SKM-1 (cell line): ENCODE measurements around the gene AUH.

Experiments used
- DNase-seq: peaks from one replicate; lab custom pipeline; 2025; ENCODE audit not compliant: unreplicated experiment; lab: John Stamatoyannopoulos, UW

AUH gene

DNA sequence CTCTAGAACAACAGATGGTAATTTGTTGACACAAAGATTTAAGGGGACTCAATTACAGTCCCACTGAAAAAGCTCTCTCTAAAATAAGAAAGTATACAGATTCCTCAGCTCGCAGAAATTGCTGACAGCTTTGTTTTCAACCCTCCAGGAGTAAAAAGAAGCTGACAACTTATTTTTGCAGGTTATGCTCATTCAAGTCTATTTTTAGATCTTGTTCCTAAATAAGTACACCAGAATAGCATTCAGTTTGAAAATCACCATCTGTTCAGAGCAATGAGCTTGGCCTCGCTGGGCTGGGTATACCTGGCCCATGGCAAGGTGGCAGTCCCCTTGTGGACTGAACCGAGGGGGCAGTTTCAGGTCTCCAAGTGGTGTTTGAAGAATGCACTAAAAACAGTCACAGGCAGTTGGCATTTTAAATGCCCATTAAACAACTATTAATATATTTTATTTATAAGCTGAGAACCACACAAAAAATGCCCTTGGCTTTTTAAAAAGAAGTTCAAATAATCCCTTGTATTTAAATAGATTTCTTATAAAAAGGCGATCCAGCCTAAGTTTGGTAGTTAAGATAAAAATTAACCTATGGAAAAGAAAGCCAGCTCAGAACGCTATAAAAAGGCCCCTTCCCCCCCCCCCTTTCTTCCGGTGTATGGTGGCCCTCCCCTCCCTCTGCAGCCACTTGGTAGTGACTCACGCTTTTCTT lies 169.2 kb downstream of the AUH start:
- DNase-seq = no peak

DNA sequence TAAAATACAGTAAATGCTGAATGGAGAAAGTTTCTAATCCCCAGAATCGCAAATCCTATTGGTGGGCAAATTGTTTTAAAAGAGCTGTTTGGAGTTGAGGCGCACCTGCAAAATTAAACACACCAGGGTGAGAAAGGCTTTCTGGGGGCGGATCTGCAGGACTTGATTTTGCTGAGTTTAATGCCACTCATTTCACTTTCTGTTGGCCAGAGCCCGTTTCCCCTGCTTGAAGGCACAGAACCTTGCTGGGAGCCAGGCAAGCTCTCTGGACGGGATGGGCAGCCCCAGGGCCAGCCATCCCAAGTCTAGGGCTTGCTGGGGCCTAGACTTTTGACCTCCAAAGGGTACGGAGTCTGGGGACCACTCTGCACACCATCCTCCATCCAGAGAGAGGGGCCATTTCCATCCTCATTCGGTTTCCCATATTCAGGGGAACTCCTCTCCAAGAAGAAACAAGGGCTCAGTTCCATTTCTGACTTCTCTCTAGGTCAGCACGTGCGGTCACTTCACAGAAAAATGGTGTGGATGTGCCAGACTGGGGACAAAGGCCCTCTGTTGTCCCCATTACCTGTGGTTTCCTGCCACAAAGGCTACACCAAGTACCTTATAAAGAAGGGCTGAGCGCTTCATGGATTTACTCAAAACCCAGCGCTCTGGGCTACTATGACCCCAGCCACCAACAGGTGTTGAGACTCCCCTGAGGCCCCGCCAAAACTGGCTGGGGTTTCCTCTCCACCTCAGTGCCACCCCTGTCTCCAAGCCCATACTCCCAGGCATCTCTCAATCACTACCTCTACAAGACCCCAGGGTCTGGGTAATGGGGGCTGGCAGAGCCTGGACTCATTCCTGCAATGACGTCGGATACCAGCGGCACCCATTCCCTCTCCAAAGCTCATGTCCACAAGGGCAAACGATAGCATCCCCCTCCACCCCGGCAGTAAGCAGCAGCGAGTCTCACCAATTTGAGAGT lies 170.0 kb downstream of the AUH start:
- DNase-seq = no peak

DNA sequence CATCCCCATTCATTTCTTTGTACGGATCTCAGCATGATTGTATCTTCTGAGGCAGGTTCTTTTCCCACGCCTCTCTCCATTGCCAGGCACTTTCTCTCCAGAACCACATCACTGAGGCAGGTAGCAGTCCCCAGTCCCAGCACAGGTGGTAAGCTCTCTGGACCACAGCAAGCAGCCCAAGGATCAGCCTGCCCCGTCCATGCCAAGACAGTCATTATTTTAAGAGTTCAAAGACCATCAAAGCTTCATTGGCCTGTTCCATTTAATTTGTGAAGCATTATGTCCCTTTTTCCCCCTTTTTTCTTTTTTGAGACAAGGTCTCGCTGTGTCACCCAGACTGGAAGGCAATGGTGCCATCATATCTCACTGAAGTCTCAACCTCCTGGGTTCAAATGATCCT lies 171.7 kb downstream of the AUH start:
- no peak for DNase-seq

DNA sequence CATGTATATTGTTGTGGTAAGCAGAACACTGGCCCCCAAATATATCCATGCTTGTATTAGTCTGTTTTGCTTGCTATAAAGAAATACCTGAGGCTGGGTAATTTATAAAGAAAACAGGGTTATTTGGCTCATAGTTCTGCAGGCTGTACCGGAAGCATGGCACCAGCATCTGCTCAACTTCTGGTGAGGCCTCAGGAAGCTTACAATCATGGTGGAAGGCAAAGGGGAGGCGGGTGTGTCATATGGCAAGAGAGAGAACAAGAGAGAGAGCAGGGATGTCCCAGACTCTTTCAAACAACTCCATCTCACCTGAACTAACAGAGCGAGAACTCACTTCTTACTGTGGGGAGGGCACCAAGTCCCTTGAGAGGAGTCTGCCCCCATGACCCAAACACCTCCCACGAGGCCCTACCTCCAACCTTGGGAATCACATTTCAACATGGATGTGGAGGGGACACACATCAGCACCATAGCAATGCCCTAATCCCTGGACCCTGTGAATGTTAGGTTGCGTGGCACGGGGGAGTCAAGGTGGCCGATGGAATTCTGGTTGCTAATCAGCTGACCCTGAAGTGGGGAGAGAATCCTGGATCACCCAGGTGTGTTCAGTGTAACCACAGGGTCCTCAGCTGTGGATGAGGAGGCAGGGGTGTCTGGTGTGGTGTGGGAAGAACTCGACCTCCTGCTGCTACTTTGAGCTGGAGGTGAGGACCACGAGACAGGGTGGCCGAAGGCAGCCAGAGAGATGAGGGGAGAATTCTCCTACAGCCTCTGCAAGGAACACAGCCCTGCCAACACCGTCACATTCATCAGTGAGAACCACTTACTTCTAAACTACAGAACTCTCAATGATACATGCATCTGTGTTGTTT lies 172.8 kb downstream of the AUH start:
- no peak for DNase-seq

DNA sequence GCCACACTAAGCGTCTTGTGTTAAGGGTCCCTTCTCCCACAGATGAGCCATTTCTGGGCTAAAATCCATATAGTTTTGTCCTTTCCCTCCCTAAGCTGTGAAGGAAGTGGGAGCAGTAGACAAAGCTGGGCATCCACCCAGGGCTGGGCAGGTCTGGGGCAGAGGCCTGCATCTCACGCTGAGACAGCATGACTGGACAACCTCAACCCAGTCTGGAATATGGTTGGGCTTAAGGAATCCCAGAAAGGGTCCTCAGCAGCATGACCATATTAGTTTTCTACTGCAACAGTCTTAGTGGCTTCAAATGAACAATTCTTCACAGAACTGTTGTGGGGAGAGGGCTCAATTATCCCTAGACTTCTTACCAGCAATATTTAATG lies 173.8 kb downstream of the AUH start:
- DNase-seq = no peak

DNA sequence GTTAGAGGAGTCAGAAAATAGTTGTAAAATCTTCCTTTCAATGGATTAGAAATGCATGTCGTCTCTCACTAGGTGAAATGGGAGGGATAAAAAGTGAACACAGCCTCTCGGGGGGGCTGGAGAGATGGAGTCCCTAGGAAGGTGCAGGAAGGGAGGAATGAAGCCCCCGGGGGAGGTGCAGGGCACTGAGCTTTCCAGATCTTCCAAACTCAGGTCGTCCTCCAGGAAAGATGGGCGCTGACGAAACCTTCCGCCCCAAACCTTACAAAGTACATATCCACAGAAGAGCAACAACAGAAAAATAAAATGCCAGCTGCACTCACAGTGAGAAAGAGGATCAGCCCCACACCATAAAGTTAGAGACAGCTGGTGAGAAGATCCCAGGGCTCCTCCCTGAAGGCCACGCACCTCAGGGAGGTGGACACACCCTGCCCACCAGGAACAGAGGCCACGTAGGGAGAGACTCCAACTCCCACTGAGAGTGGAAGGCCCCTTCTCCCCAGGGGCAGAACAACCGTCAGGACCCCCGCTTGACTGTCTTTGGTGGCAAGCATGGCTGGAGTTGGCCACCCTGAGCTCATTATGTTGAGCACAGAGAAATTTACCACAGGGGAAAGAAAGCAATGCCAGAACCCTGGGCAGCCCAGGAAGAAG lies 174.3 kb downstream of the AUH start:
- DNase-seq = no peak

DNA sequence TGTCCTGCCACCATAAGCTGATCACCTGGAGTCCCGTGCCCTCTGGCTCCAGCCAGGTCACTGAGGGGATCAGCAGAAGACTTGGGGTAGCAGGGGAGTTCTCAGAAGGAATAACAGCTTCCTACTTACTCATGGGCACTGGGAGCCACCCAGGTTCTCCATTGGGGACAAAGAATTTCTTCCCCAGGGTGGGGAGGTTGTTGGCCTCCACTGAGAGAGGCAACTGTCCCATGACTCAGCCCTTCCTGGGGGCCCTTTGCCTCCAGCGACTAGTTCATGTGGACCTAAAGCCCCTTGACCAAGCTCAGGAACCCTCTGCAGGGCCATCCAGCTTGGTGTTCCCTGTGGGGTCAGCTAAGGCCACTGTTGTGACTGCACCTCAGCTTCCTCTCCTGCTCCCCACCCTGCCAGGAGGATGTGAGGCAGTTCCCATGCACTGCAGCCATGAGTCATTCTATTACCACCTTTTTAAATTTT lies 175.0 kb downstream of the AUH start:
- no peak for DNase-seq

DNA sequence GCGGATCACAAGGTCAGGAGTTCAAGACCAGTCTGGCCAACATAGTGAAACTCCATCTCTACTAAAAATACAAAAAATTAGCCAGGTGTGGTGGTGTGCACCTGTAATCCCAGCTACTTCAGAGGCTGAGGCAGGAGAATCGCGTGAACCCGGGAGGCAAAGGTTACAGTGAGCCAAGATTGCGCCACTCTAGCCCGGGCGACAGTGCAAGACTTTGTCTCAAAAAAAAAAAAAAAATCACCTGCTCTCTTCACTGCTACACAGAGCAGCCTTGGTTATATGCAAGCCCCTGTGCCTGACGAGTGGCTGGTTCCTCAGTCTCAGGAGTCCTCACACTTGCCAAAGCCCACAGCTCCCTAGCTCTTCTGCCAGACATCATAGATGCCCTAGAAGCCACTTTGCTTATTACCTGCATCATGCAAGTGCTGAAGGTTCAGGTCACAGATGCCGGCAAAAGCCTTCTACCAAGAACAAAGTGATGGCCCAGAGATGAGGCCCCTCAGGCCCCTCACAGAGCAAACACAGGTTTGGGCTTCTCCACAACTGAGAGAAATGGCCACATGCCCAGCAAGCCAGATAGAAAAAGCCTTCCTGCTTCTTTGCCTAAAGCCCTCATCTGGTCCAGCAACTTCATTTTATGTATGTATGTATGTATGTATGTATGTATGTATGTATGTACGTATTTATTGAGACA lies 176.4 kb downstream of the AUH start:
- DNase-seq = no peak

DNA sequence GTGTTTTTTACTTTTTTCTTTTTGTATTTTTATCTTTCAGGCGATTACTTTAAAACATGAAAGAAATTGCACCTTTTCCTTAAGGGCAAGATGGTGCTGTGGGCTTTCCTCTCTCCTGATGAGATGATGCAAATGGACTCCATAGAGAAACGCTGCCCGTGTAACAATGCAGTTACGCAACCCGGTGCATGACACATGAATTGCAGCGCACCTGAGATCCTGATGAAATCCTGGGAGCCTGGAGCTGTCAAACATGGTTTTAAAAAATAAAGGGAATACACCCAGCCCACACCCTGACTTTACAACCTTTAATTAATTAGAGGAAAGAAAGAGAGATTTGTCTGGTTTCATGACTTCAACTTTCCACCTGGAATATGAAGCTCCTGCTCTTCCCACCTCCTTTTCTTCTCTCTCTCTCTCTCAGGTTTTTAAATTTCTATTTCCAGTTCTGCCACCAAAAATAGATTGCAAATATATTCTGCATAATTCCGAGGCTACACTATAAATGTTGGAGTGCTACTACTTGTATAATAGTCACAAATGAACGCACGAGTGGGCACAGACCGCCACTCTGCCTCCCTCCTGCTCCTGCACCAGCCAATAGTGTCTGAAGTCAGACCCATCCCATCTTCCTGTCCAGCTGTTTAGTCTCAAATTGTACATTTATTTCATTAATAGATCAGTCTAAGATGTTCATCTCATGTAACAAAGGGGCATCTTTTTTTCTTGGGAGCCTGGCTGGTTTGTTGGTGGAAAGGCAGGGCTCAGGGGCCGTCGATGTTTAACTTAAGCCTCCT lies 179.1 kb downstream of the AUH start:
- DNase-seq = no peak

DNA sequence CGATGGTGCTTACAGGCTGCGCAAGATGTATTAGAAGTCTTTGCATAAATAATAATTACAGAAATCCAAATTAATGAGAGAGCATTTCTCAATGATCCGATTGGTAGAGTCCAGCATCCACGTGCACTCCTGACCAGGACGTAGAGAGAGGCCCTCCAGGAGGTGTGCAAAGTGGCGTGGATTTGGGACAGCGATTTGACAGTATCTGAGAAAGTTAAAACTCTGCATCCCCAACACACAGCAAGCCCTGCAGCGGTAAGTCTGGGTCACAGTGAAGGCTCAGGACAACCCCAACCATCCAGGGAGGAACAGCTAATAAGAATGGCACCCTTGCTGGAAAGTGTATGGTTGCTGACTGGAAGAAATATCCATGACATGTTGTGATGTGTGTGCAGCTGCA lies 180.2 kb downstream of the AUH start:
- no peak for DNase-seq

DNA sequence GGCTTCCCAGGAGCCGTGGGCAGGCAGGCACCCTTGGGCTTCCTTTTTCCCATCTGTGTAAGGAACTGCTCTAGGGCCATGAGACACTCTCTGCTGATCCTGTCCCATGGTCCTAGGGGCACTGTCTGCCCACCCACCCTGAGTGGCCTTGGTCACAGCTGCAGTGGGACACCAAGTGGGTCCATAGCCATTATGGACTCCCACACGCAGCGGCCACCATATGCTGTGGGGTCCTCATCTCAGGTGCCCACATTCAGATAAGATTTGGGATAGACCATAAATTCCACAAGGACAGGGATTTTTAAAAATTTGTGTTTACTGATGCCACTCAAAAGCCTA lies 180.8 kb downstream of the AUH start:
- no peak for DNase-seq

DNA sequence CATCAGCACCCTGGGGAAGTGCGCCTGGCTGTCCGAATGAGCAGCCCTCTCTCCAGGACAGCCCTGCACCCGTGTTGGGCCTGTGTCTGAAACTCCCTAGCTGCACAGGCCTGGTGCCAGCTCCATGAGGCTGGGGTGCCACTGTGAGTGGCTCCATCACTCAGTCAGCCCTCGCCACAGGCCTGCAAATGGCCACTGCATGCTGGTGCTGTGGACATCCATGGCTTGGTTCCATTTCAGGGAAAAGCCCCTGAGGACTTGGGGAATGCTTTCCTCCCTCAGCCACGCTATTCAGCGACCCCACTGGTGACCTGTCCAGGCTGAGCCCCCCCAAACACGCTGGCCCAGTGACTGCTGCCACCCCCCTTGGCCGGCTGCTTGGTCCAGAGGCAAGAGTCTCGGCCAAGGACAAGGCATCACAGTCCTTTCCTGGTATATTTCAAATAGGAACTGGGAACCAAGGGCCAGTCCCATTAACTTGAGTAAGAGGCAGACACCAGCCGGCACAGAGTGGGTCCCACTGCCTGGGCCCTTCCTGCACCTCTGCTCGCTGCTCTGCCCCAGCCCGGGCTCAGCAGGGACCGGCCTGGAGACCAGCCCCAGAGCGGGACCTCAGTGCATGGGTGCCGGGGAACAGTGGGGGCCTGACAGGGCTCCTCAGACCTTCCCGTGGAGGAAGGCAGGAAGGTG lies 181.3 kb downstream of the AUH start:
- no peak for DNase-seq

DNA sequence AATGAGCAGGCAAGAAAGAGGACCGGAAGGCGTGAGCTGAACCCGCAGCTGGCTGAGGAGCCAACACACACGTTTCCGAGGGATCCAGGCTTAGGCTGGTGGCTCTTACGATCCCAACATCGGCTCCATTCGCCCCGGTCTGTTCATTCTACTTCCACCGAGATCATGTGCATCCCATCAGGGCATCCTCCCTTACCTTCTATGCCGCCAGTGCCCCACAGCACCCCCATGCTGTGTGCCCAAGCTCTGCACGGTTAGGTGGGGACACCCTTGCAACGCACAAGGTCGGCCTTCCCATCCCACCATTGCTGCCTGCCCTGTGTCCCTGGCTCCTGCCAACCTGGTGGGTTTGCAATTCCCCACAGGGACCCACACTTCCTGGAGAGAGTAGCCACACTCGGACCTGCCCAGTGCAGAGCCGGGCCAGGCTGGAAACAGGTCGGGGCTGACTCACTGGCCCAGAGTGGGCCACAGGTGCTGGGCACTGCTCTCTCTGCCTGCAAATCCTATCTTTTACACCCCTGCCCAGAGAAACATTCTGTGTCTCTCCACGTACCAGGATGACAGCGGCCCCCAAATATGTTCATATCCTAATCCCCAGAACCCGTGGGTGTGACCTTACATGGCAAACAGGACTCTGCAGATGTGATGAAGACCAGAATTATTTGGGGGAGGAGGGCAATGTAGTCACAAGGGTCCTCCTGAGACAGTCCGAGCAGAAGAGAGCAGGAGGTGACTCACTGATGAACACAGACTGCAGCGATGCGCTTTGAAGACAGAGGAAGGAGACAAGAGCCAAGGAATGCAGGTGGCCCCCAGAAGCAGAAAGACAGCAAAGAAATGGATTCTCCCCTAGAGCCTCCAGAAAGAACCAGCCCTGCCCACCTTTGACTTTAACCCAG lies 182.2 kb downstream of the AUH start:
- DNase-seq = no peak

DNA sequence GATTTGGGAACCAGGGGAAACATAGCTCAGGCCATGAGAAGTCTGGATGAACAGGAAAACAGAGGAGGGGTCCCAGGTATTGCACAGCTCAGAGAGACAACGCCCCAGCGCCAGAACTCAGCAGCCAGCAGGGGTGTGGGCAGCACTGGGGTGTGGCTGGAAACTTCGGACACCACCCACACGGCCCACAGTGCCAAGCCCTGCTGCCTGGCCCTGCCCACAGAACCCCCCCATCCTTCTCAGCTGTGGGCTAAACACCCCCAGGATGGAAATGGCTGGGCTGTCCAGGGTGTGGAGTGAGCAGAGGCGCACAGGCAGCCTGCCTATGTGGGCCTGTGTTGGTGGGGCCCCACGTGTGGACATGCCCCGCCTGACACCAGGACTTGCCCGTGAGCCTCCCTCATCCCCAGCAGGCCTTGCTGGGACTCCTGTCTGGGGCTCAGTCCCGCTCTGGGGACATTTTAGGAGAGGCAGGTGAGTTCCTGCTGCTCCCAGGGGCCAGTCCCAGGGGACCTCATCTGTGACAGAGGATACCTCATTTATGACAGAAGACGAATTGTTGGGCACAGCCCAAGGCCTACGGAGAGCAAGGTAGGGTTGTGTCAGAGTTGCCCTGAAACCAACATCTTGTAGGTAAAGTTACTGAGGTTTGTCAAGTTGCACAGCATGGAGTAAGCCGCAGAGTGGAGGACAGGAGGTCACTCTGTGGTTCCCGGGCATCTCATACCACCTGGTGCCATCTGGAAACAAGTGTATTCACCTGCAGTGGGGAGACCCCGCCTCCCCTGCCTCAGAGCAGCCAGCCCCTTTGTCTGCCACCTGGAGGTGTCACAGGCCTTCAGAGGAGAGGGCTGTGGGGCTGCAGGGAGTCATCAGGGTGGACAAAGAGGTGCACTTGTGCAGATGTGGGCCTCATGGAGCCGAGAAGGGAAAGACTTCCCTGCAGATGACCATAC lies 183.2 kb downstream of the AUH start:
- no peak for DNase-seq

DNA sequence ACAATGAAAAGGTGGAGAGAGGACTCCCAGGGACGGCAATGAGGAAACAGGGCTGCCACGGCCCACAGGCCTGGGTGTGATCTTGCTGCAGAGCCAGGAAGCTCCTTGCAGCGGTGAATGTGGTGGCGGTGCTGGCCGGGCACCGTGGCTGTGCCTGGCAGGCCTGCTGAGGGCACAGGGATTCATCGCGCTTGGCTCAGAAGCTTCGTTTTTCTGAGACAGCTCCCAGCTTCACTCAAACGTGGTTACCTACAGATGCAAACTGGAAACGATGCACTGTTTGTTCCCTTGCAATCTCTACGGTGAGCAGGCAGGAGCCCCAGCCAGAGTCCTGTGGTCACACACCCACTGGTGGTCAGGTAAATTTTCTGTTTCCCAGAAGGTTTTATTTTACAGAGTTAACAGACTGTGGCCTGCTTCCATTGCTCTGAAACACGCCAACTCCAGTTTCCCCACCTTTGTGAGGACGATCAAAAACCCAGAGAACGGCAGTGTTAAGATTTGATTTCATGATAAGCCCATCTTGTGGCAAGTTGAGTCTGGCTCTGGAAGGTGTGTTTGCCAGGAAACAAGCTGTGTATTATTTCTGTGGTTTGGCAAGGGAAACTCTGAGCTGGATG lies 183.9 kb downstream of the AUH start:
- no peak for DNase-seq

DNA sequence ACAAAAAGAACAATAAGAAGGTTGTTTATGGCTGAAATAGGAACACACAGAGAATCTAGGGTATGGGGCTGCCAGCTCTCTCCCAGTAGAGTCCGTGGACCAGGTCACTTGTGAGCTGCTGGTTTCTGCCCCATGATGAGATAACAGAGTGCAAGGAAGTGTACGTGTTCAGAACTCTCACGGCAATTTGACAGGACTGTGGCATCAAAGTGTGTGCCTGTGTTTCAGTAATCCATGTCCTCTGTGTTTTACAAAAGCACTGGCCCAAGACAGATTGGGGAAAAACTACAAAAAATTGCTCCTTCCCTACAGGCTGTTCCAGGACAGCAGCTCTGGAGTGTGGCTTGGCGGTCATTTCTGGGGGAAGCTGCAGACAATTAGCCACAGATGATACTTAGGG lies 184.6 kb downstream of the AUH start:
- no peak for DNase-seq
